Thyroid gland (tissue), 4 donors: ENCODE data around the gene KIF12. TPM values are rescaled to one million over a fixed set of nuclear protein-coding genes. Genes with fewer than 3 reads are reported as not detected.

Source experiments
- DNase-seq, 2 donors: peaks; one replicate each; pipeline ENCODE4 v3.0.0-alpha.2; 2019
- H3K27ac ChIP-seq, 3 donors: fragments of 200-600 bp; sonication (generic); 1 replicate in 2 of 3; 2 replicates in 1 of 3; pipeline ENCODE4 v1.5.1; 2016 to 2019; ENCODE audit warnings: mild to moderate bottlenecking in 1 of 3, moderate library complexity in 1 of 3
- H3K27me3 ChIP-seq: fragments of 200-600 bp; sonication (generic); one replicate; pipeline ENCODE4 v1.5.1; 2019
- H3K36me3 ChIP-seq, 2 donors: fragments of 200-600 bp; sonication (generic); one replicate each; pipeline ENCODE4 v1.5.1; 2016 to 2019
- H3K4me1 ChIP-seq, 2 donors: fragments of 200-600 bp; sonication (generic); one replicate each; pipeline ENCODE4 v1.5.1; 2017 to 2019
- H3K4me3 ChIP-seq, 3 donors: fragments of 200-600 bp; sonication (generic); replicated peaks in 1 of 3; 1 replicate in 2 of 3; 2 replicates in 1 of 3; pipeline ENCODE4 v1.5.1; 2016; ENCODE audit warnings: mild to moderate bottlenecking in 1 of 3
- H3K9me3 ChIP-seq: fragments of 200-600 bp; sonication (generic); one replicate; pipeline ENCODE4 v1.5.1; 2017
- CTCF ChIP-seq, 6 experiments: fragments of 200-600 bp in 3 of 6; fragments of 450-650 bp in 3 of 6; sonication (generic) in 3 of 6; IDR thresholded peaks; one replicate each; pipeline ENCODE4 v1.5.1; 2016 to 2019; ENCODE audit warnings: antibody characterized with exemption in 6 of 6, mild to moderate bottlenecking in 2 of 6, inconsistent platforms in 1 of 6, moderate library complexity in 1 of 6
- POLR2A ChIP-seq, 2 donors: fragments of 450-650 bp; IDR thresholded peaks; one replicate each; pipeline ENCODE4 v1.6.1; 2017; ENCODE audit warnings: antibody characterized with exemption in 2 of 2, mild to moderate bottlenecking in 2 of 2, moderate library complexity in 1 of 2
- WGBS, 2 donors: methylation state at CpG; one replicate each; pipeline ENCODE4 v1.1.5; 2017; 5-methylcytosine and 5-hydroxymethylcytosine counted together
- intact Hi-C: fragments of 100-400 bp; cut with DNase I; formaldehyde crosslinking; loops from one replicate; pipeline ENCODE4 v1.15.1; 2023
- total RNA-seq, 4 donors: library from RNA; depleted of rRNA; stranded (reverse); fragments of >200 nt; gene quantifications; one replicate each; pipeline ENCODE4 v1.2.3, GENCODE V29; 2016

Gene KIF12
- total RNA-seq, 4 donors from 2014 or later = 13.4 to 56.0 (median 31.7) TPM

GRCh38 chr9:114093031-114093471 is 6.0 kb downstream of the KIF12 start:
- 96 to 100% methylated on average over 1 to 4 of the region's 4 CpGs for WGBS, 2 donors
- H3K27ac ChIP-seq = no peak overlapping the region
- no peak for DNase-seq
- no peak overlapping the region for H3K4me3 ChIP-seq
- no peaks in the 10 kb centered on the region for H3K9me3 ChIP-seq
- H3K4me1 ChIP-seq = peaks cover 6 to 7% of the 10 kb centered on the region in 2 donors
- TF ChIP-seq CTCF (IDR thresholded peaks at IDR 0.05) = no peak
- TF ChIP-seq POLR2A (IDR thresholded peaks at IDR 0.05) = no peak
- peaks cover 0 to 4% of the 10 kb centered on the region in 2 donors for H3K36me3 ChIP-seq
- intact Hi-C loops = loop anchor here (5.0 kb wide), 1 partner anchor 194 kb away; no protein-coding TSS in a partner anchor
- H3K27me3 ChIP-seq = no peaks in the 10 kb centered on the region

GRCh38 chr9:114092336-114092735 is 6.8 kb downstream of the KIF12 start:
- TF ChIP-seq CTCF (IDR thresholded peaks at IDR 0.05) (no peak), POLR2A (IDR thresholded peaks at IDR 0.05) (no peak)
- Histone ChIP-seq H3K27ac (no peak overlapping the region), H3K9me3 (no peaks in the 10 kb centered on the region), H3K4me3 (no peak overlapping the region), H3K4me1 (peaks cover 0 to under 1% of the 10 kb centered on the region in 2 donors), H3K27me3 (no peaks in the 10 kb centered on the region), H3K36me3 (peaks cover 0 to 4% of the 10 kb centered on the region in 2 donors)
- intact Hi-C loops = loop anchor here (5.0 kb wide), 1 partner anchor 195 kb away; no protein-coding TSS in a partner anchor
- 87 to 100% methylated on average over 1 to 4 of the region's 4 CpGs for WGBS, 2 donors
- no peak for DNase-seq

GRCh38 chr9:114091711-114092110 is 7.4 kb downstream of the KIF12 start:
- Histone ChIP-seq H3K4me3 (no peak overlapping the region), H3K27me3 (no peaks in the 10 kb centered on the region), H3K9me3 (no peaks in the 10 kb centered on the region), H3K27ac (no peak overlapping the region), H3K36me3 (peaks cover 0 to 4% of the 10 kb centered on the region in 2 donors), H3K4me1 (no peaks in the 10 kb centered on the region)
- no peak for TF ChIP-seq POLR2A (IDR thresholded peaks at IDR 0.05)
- TF ChIP-seq CTCF (IDR thresholded peaks at IDR 0.05) = no peak
- intact Hi-C loops = loop anchor here (5.0 kb wide), 1 partner anchor 196 kb away; no protein-coding TSS in a partner anchor
- 86 to 95% methylated on average over 2 to 4 of the region's 8 CpGs for WGBS, 2 donors
- DNase-seq = no peak

GRCh38 chr9:114090798-114091197 is 8.3 kb downstream of the KIF12 start:
- Histone ChIP-seq H3K9me3 (no peaks in the 10 kb centered on the region), H3K4me3 (no peak overlapping the region), H3K4me1 (no peaks in the 10 kb centered on the region), H3K36me3 (peaks cover 0 to 4% of the 10 kb centered on the region in 2 donors), H3K27ac (no peak overlapping the region), H3K27me3 (no peaks in the 10 kb centered on the region)
- DNase-seq = no peak
- intact Hi-C loops = loop anchor here (5.0 kb wide), 1 partner anchor 197 kb away; no protein-coding TSS in a partner anchor
- 90 to 96% methylated on average over 4 of the region's 4 CpGs for WGBS, 2 donors
- TF ChIP-seq CTCF (IDR thresholded peaks at IDR 0.05) = no peak
- TF ChIP-seq POLR2A (IDR thresholded peaks at IDR 0.05) = no peak

GRCh38 chr9:114089206-114089840 is 9.8 kb downstream of the KIF12 start:
- intact Hi-C loops = no loop called here
- no peaks in the 10 kb centered on the region for H3K9me3 ChIP-seq
- H3K27me3 ChIP-seq = no peaks in the 10 kb centered on the region
- WGBS, 2 donors = 90 to 94% methylated on average over 4 of the region's 4 CpGs
- H3K4me1 ChIP-seq = no peaks in the 10 kb centered on the region
- TF ChIP-seq POLR2A (IDR thresholded peaks at IDR 0.05) (no peak), CTCF (IDR thresholded peaks at IDR 0.05) (no peak)
- H3K27ac ChIP-seq = no peak overlapping the region
- no peak for DNase-seq
- no peak overlapping the region for H3K4me3 ChIP-seq
- H3K36me3 ChIP-seq = no peaks in the 10 kb centered on the region
